WTC11 (cell line): ENCODE data around the gene TAF11L2.

Experiments
- CTCF ChIP-seq: fragments of 200-600 bp; IDR thresholded peaks from 2 replicates; pipeline ENCODE4 v1.8.0; 2022; ENCODE audit warnings: antibody characterized with exemption
- FOXK1 ChIP-seq: sonication (generic); formaldehyde crosslinking; IDR thresholded peaks from 2 replicates; pipeline ENCODE4 v1.8.0; 2022; ENCODE audit warnings: mild to moderate bottlenecking, moderate library complexity, missing genetic modification reagents
- MAX ChIP-seq: sonication (generic); formaldehyde crosslinking; IDR thresholded peaks from 2 replicates; pipeline ENCODE4 v1.8.0; 2022; ENCODE audit warnings: mild to moderate bottlenecking, missing genetic modification reagents
- NFE2L1 ChIP-seq: sonication (generic); formaldehyde crosslinking; IDR thresholded peaks from 2 replicates; pipeline ENCODE4 v1.8.1; 2023; ENCODE audit warnings: missing genetic modification reagents
- NR3C1 ChIP-seq: sonication (generic); formaldehyde crosslinking; conservative IDR thresholded peaks from 2 replicates; pipeline ENCODE4 v1.8.1; 2023; ENCODE audit warnings: low read depth, mild to moderate bottlenecking, missing genetic modification reagents
- PRDM15 ChIP-seq: sonication (generic); formaldehyde crosslinking; IDR thresholded peaks from 2 replicates; pipeline ENCODE4 v1.8.0; 2022; ENCODE audit warnings: missing genetic modification reagents
- TEAD4 ChIP-seq: sonication (generic); formaldehyde crosslinking; IDR thresholded peaks from 2 replicates; pipeline ENCODE4 v1.8.0; 2022; ENCODE audit warnings: mild to moderate bottlenecking, missing genetic modification reagents
- ZSCAN18 ChIP-seq: fragments of 250-450 bp; sonication (Bioruptor Pico); IDR thresholded peaks from 2 replicates; pipeline ENCODE4 v2.1.2; 2022; ENCODE audit warnings: mild to moderate bottlenecking, moderate library complexity
- TF ChIP-seq, protein P1 (sequence below): sonication (generic); formaldehyde crosslinking; IDR thresholded peaks from 2 replicates; pipeline ENCODE4 v1.8.1; 2023; ENCODE audit warnings: mild to moderate bottlenecking, missing genetic modification reagents, moderate library complexity

GRCh38 chr5:17470064-17470463 is 28.0 kb upstream of the TAF11L2 start:
- TF ChIP-seq FOXK1 (CRISPR knock-in tag) (no peak), PRDM15 (CRISPR knock-in tag) (no peak), MAX (no peak), NR3C1 (CRISPR knock-in tag) (no peak), CTCF (no peak), NFE2L1 (CRISPR knock-in tag) (no peak), ZSCAN18 (CRISPR knock-in tag) (no peak), TEAD4 (no peak)
- TF ChIP-seq, protein P1, sequence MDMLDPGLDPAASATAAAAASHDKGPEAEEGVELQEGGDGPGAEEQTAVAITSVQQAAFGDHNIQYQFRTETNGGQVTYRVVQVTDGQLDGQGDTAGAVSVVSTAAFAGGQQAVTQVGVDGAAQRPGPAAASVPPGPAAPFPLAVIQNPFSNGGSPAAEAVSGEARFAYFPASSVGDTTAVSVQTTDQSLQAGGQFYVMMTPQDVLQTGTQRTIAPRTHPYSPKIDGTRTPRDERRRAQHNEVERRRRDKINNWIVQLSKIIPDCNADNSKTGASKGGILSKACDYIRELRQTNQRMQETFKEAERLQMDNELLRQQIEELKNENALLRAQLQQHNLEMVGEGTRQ (CRISPR knock-in tag), result no peak
